ENCODE data around the gene ZCCHC7. TPM values are rescaled to one million over a fixed set of nuclear protein-coding genes. Genes with fewer than 3 reads are reported as not detected.

ZCCHC7 gene
- total and polyA plus RNA-seq, 2 donors (not counting 3 experiments of a cell fraction or from before 2014, with no cell fraction given), result 7.4 to 14.8 TPM

- DNase-seq (ENCODE audit: low read depth, low spot score) (no peak), FAIRE-seq (no peak)
- H3K27me3 ChIP-seq (ENCODE audit: control insufficient read depth in 2 of 2, insufficient read depth in 2 of 2, low read length in 2 of 2), result no peaks in the 10 kb centered on the region
- no peak overlapping the region for H3K4me3 ChIP-seq (replicated peaks in 1 of 3; ENCODE audit: insufficient read depth in 1 of 3, low read depth in 1 of 3, low read length in 3 of 3)
- ChIA-PET POLR2A (no interaction called here), CTCF (no interaction called here)
- H3K9ac ChIP-seq (replicated peaks; ENCODE audit: extremely low read depth, insufficient read depth, low read length), result no peak overlapping the region
- H2AFZ ChIP-seq (ENCODE audit: low read depth, low read length), result no peak overlapping the region
- no peaks in the 10 kb centered on the region for H3K4me1 ChIP-seq (ENCODE audit: control insufficient read depth, extremely low read depth, insufficient read depth, low read length)
- no peaks in the 10 kb centered on the region for H4K20me1 ChIP-seq (replicated peaks; ENCODE audit: control insufficient read depth, extremely low read depth, insufficient read depth, low read length)
- TF ChIP-seq GATA2 (IDR thresholded peaks at IDR 0.05; ENCODE audit: insufficient read depth, insufficient read length, low read depth, low read length) (no peak), POLR2A (IDR thresholded peaks at IDR 0.05; ENCODE audit: low read depth, low read length) (no peak), MAX (IDR thresholded peaks at IDR 0.05; ENCODE audit: insufficient read depth, insufficient read length) (no peak), EZH2 (IDR thresholded peaks at IDR 0.05; ENCODE audit: borderline replicate concordance, low read depth, low read length, severe bottlenecking) (no peak), CTCF (IDR thresholded peaks at IDR 0.05; ENCODE audit: extremely low read depth in 1 of 2, insufficient read depth in 1 of 2, low read depth in 1 of 2, low read length in 2 of 2) (no peak), JUN (IDR thresholded peaks at IDR 0.05; ENCODE audit: borderline replicate concordance, insufficient read depth, insufficient read length, low read depth) (no peak), MYC (IDR thresholded peaks at IDR 0.05; ENCODE audit: low read depth, low read length) (no peak), POLR2AphosphoS5 (IDR thresholded peaks at IDR 0.05; ENCODE audit: insufficient read depth, low read depth, low read length) (no peak), FOS (IDR thresholded peaks at IDR 0.05; ENCODE audit: borderline replicate concordance, insufficient read depth, low read length) (no peak)
- BruUV-seq (replicated peaks), result no TSS peak
- no peak overlapping the region for H3K4me2 ChIP-seq (ENCODE audit: insufficient read depth, low read length)
- H3K9me3 ChIP-seq (replicated peaks; ENCODE audit: control insufficient read depth, insufficient read depth, low read length), result no peaks in the 10 kb centered on the region
- H3K79me2 ChIP-seq (ENCODE audit: control insufficient read depth, insufficient read depth, low read length), result no peaks in the 10 kb centered on the region
- H3K9me1 ChIP-seq (replicated peaks; ENCODE audit: control insufficient read depth, extremely low read depth, insufficient read depth, low read length), result no peaks in the 10 kb centered on the region
- no peak overlapping the region for H3K27ac ChIP-seq (ENCODE audit: insufficient read depth, low read depth, low read length)
- intact Hi-C loops (cut with micrococcal nuclease) (no loop called here), dilution Hi-C loops (cut with MboI; ENCODE audit: extremely low pct_ligation_motif_present, low sequenced_read_pairs) (no loop called here)
- H3K36me3 ChIP-seq (ENCODE audit: control insufficient read depth in 2 of 2, extremely low read depth in 1 of 2, insufficient read depth in 2 of 2, low read length in 2 of 2), result no peaks in the 10 kb centered on the region
Measured at GRCh38 chr9:37273595-37273994, 153.2 kb downstream of the ZCCHC7 start.
